KMS-11 (cell line): ENCODE results near the gene RPL21.
"Not testable (repeated sequence)": the region's sequence is repeated elsewhere in the genome, so short reads cannot be mapped to it uniquely, and the experiment has no call there.

Source experiments
- H2AFZ ChIP-seq: fragments of 200-600 bp; sonication (generic); 2 replicates; pipeline ENCODE4 v1.6.1; 2016; ENCODE audit warnings: antibody characterized with exemption, mixed run types, low read depth
- H3K27ac ChIP-seq: fragments of 200-600 bp; sonication (generic); 2 replicates; pipeline ENCODE4 v1.6.1; 2016; ENCODE audit warnings: mild to moderate bottlenecking, mixed run types
- H3K27me3 ChIP-seq: fragments of 200-600 bp; sonication (generic); 2 replicates; pipeline ENCODE4 v1.6.1; 2017; ENCODE audit warnings: mild to moderate bottlenecking, low read depth, mixed run types, moderate library complexity; ENCODE audit not compliant: insufficient read depth
- H3K36me3 ChIP-seq: fragments of 200-600 bp; sonication (generic); 2 replicates; pipeline ENCODE4 v1.6.1; 2017; ENCODE audit warnings: mild to moderate bottlenecking, mixed run types; ENCODE audit not compliant: insufficient read depth
- H3K4me1 ChIP-seq: fragments of 200-600 bp; sonication (generic); 2 replicates; pipeline ENCODE4 v1.6.1; 2016; ENCODE audit warnings: mild to moderate bottlenecking, low read depth, mixed run types; ENCODE audit not compliant: poor library complexity, severe bottlenecking
- H3K4me2 ChIP-seq: fragments of 200-600 bp; sonication (generic); 2 replicates; pipeline ENCODE4 v1.7.0; 2016; ENCODE audit warnings: mild to moderate bottlenecking, mixed run types
- H3K4me3 ChIP-seq: fragments of 200-600 bp; sonication (generic); IDR thresholded peaks from 2 replicates; pipeline ENCODE4 v1.6.1; 2017; ENCODE audit warnings: low read depth, low read length, mixed read lengths; ENCODE audit not compliant: insufficient read depth
- H3K79me2 ChIP-seq: fragments of 200-600 bp; sonication (generic); 2 replicates; pipeline ENCODE4 v1.6.1; 2016; ENCODE audit warnings: low read depth, mixed run types; ENCODE audit not compliant: insufficient read depth
- H3K9ac ChIP-seq: fragments of 200-600 bp; sonication (generic); 2 replicates; pipeline ENCODE4 v1.6.1; 2016; ENCODE audit warnings: mild to moderate bottlenecking, mixed run types
- H4K20me1 ChIP-seq: fragments of 200-600 bp; sonication (generic); 2 replicates; pipeline ENCODE4 v1.6.1; 2016; ENCODE audit warnings: mild to moderate bottlenecking, mixed run types; ENCODE audit not compliant: insufficient read depth
- CTCF ChIP-seq: fragments of 200-600 bp; sonication (generic); conservative IDR thresholded peaks from 2 replicates; pipeline ENCODE4 v1.6.1; 2017; ENCODE audit warnings: low read depth, mild to moderate bottlenecking, antibody characterized with exemption, low read length, moderate library complexity, mixed read lengths

RPL21 gene

GRCh38 chr13:27219611-27220010 lies 31.7 kb upstream of the RPL21 start:
- H3K27me3 ChIP-seq, result no peaks in the 10 kb centered on the region
- H3K9ac ChIP-seq, result no peak overlapping the region
- no peak for TF ChIP-seq CTCF

GRCh38 chr13:27222100-27222499 lies 29.3 kb upstream of the RPL21 start:
- H2AFZ ChIP-seq, H3K4me1 ChIP-seq, H3K4me3 ChIP-seq, H3K36me3 ChIP-seq, H3K4me2 ChIP-seq, H3K27me3 ChIP-seq, H4K20me1 ChIP-seq, H3K79me2 ChIP-seq, H3K27ac ChIP-seq, H3K9ac ChIP-seq: not testable (repeated sequence)

More at GRCh38 chr13:27219611-27220010, 31.7 kb upstream of the RPL21 start:
- H3K79me2 ChIP-seq, result no peaks in the 10 kb centered on the region
- H4K20me1 ChIP-seq, result no peaks in the 10 kb centered on the region
- no peaks in the 10 kb centered on the region for H3K36me3 ChIP-seq
- no peak overlapping the region for H3K4me2 ChIP-seq
- no peak overlapping the region for H3K27ac ChIP-seq
- no peak overlapping the region for H3K4me3 ChIP-seq
- H2AFZ ChIP-seq, result no peak overlapping the region
- no peaks in the 10 kb centered on the region for H3K4me1 ChIP-seq

GRCh38 chr13:27226991-27227390 lies 24.4 kb upstream of the RPL21 start:
- Histone ChIP-seq H3K4me3 (no peak overlapping the region), H3K4me2 (no peak overlapping the region), H3K36me3 (no peaks in the 10 kb centered on the region), H3K27me3 (no peaks in the 10 kb centered on the region), H4K20me1 (no peaks in the 10 kb centered on the region), H2AFZ (no peak overlapping the region), H3K79me2 (no peaks in the 10 kb centered on the region), H3K27ac (no peak overlapping the region), H3K9ac (no peak overlapping the region), H3K4me1 (no peaks in the 10 kb centered on the region)
- no peak for TF ChIP-seq CTCF

- no peaks in the 10 kb centered on the region for H3K4me1 ChIP-seq
- H3K4me2 ChIP-seq, result no peak overlapping the region
- no peak overlapping the region for H2AFZ ChIP-seq
- H3K9ac ChIP-seq, result no peak overlapping the region
- TF ChIP-seq CTCF, result no peak
- H3K79me2 ChIP-seq, result no peaks in the 10 kb centered on the region
- H3K27ac ChIP-seq, result no peak overlapping the region
- H4K20me1 ChIP-seq, result no peaks in the 10 kb centered on the region
- H3K36me3 ChIP-seq, result no peaks in the 10 kb centered on the region
- no peaks in the 10 kb centered on the region for H3K27me3 ChIP-seq
- H3K4me3 ChIP-seq, result no peak overlapping the region
Observed at GRCh38 chr13:27228131-27228530, 23.2 kb upstream of the RPL21 start.

- Histone ChIP-seq H3K79me2 (no peaks in the 10 kb centered on the region), H3K4me3 (no peak overlapping the region), H3K27ac (no peak overlapping the region), H4K20me1 (no peaks in the 10 kb centered on the region), H3K36me3 (no peaks in the 10 kb centered on the region), H3K4me1 (no peaks in the 10 kb centered on the region), H3K9ac (no peak overlapping the region), H3K4me2 (no peak overlapping the region), H3K27me3 (no peaks in the 10 kb centered on the region), H2AFZ (no peak overlapping the region)
- TF ChIP-seq CTCF, result no peak
Observed at GRCh38 chr13:27229642-27230041, 21.7 kb upstream of the RPL21 start.
